Measurements from ENCODE around the gene RABGAP1L. TPM values are rescaled to one million over a fixed set of nuclear protein-coding genes. Genes with fewer than 3 reads are reported as not detected.
A peak's percentile ranks its signal among the peaks of the same experiment; 100 is the strongest.

Gene RABGAP1L
- total RNA-seq, 2 donors from 2014 or later, result 37.9 to 59.8 TPM

- H3K4me3 ChIP-seq, result no peak overlapping the region
- no peak overlapping the region for H3K27ac ChIP-seq
- ATAC-seq (ENCODE audit: insufficient number of reproducible peaks, low FRiP score, low read depth) (no peak), DNase-seq (ENCODE audit: low spot score) (no peak)
- TF ChIP-seq CTCF (IDR thresholded peaks at IDR 0.05), result no peak
- H3K27me3 ChIP-seq (replicated peaks; ENCODE audit: insufficient read depth), result no peaks in the 10 kb centered on the region
- no peaks in the 10 kb centered on the region for H3K36me3 ChIP-seq
- H3K4me1 ChIP-seq (ENCODE audit: control insufficient read depth in 1 of 2, low read depth in 2 of 2), result peaks cover 5 to 15% of the 10 kb centered on the region in 2 donors
- no peaks in the 10 kb centered on the region for H3K9me3 ChIP-seq
Observed at GRCh38 chr1:174791863-174792262, 632.5 kb downstream of the RABGAP1L start.

GRCh38 chr1:174794861-174795260 lies 635.5 kb downstream of the RABGAP1L start:
- Histone ChIP-seq H3K4me3 (no peak overlapping the region), H3K4me1 (ENCODE audit: control insufficient read depth in 1 of 2, low read depth in 2 of 2) (no peaks in the 10 kb centered on the region), H3K27ac (no peak overlapping the region), H3K9me3 (no peaks in the 10 kb centered on the region), H3K27me3 (replicated peaks; ENCODE audit: insufficient read depth) (no peaks in the 10 kb centered on the region), H3K36me3 (no peaks in the 10 kb centered on the region)
- no peak for TF ChIP-seq CTCF (IDR thresholded peaks at IDR 0.05)
- no peak for ATAC-seq (ENCODE audit: insufficient number of reproducible peaks, low FRiP score, low read depth)
- no peak for DNase-seq (ENCODE audit: low spot score)

DNA sequence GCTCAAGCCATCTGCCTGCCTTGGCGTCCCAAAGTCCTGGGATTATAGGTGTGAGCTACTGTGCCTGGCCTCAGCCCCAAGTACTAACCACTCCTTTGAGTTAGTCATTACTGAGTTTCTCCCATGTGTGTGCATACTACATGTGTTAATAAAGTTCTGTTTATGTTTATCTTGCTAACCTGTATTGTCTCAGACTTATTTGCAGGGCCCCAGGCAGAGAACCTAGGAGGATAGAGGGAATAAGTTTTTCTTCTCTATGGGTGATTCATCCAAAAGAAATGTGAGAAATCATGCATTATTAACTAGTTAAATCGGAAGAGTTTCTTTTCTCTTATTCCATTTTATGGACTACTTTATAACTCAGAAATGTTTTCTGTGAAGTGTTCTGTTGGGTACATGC lies 636.5 kb downstream of the RABGAP1L start:
- H3K9me3 ChIP-seq, result no peaks in the 10 kb centered on the region
- H3K36me3 ChIP-seq, result no peaks in the 10 kb centered on the region
- ATAC-seq (ENCODE audit: insufficient number of reproducible peaks, low FRiP score, low read depth), result no peak
- H3K4me3 ChIP-seq, result no peak overlapping the region
- no peak overlapping the region for H3K27ac ChIP-seq
- H3K4me1 ChIP-seq (ENCODE audit: control insufficient read depth in 1 of 2, low read depth in 2 of 2), result peaks cover 0 to 6% of the 10 kb centered on the region in 2 donors
- no peak for DNase-seq (ENCODE audit: low spot score)
- no peaks in the 10 kb centered on the region for H3K27me3 ChIP-seq (replicated peaks; ENCODE audit: insufficient read depth)
- no peak for TF ChIP-seq CTCF (IDR thresholded peaks at IDR 0.05)

DNA sequence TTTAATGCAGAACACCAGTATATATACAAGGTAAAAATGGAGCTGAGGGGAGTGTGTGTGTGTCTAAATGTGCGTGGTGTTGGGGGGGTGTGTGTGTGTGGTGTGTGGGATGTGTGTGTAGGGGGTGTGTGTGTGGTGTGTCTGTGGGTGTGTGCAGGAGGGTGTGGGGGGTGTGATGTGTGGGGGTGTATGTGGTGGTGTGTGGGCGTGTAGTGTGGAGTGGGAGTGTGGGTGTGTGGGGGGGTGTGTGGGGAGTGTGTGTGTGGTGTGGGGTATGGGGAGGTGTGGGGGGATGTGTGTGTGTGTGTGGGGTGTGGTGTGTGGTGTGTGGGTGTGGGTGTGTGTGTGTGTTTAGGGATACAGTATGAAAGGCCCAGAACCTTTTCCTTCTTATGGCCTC lies 638.1 kb downstream of the RABGAP1L start:
- Histone ChIP-seq H3K36me3 (no peaks in the 10 kb centered on the region), H3K4me3 (no peak overlapping the region), H3K9me3 (no peaks in the 10 kb centered on the region), H3K27me3 (replicated peaks; ENCODE audit: insufficient read depth) (no peaks in the 10 kb centered on the region), H3K4me1 (ENCODE audit: control insufficient read depth in 1 of 2, low read depth in 2 of 2) (peaks cover 0 to 12% of the 10 kb centered on the region in 2 donors), H3K27ac (no peak overlapping the region)
- ATAC-seq (ENCODE audit: insufficient number of reproducible peaks, low FRiP score, low read depth) (no peak), DNase-seq (ENCODE audit: low spot score) (no peak)
- TF ChIP-seq CTCF (IDR thresholded peaks at IDR 0.05), result no peak

GRCh38 chr1:174799136-174799479 lies 639.8 kb downstream of the RABGAP1L start:
- DNase-seq (ENCODE audit: low spot score), result no peak
- Histone ChIP-seq H3K9me3 (no peaks in the 10 kb centered on the region), H3K36me3 (no peaks in the 10 kb centered on the region), H3K4me1 (ENCODE audit: control insufficient read depth in 1 of 2, low read depth in 2 of 2) (peaks cover 0 to 12% of the 10 kb centered on the region in 2 donors), H3K27ac (peak overlapping the region in 1 of 2 donors; percentile 44), H3K27me3 (replicated peaks; ENCODE audit: insufficient read depth) (no peaks in the 10 kb centered on the region), H3K4me3 (peak overlapping the region; percentile 82)
- no peak for TF ChIP-seq CTCF (IDR thresholded peaks at IDR 0.05)
- no peak for ATAC-seq (ENCODE audit: insufficient number of reproducible peaks, low FRiP score, low read depth)

Data from thoracic aorta (tissue), 2 donors.